HG03520 (cell line): Measurements from ENCODE around the gene OR1J2.

Experiments used
- ATAC-seq: cut with Tn5 transposase; IDR thresholded peaks from one replicate; pipeline ENCODE4 v1.9.1; 2021; ENCODE audit warnings: mild to moderate bottlenecking, moderate library complexity; ENCODE audit not compliant: unreplicated experiment

The OR1J2 gene

GRCh38 chr9:122546196-122546595 is 35.6 kb downstream of the OR1J2 start:
- no peak for ATAC-seq

GRCh38 chr9:122551371-122551770 is 40.8 kb downstream of the OR1J2 start:
- ATAC-seq: no peak

GRCh38 chr9:122552812-122553211 is 42.2 kb downstream of the OR1J2 start, which contains the start of gene OR1N2:
Gene OR1N2 (plus strand): TSS chr9:122553112. CDS start chr9:122553212, 100 bp downstream.
- no peak for ATAC-seq
